Epithelial cell of alveolus of lung (primary cell): ENCODE data around the gene FAM151B. TPM values are rescaled to one million over a fixed set of nuclear protein-coding genes. Genes with fewer than 3 reads are reported as not detected.

ENCODE experiments used
- total RNA-seq: library from RNA; depleted of rRNA; stranded (reverse); fragments of >200 nt; gene quantifications from 2 replicates; pipeline ENCODE4 v1.2.1, GENCODE V29; 2015

FAM151B gene, protein sequence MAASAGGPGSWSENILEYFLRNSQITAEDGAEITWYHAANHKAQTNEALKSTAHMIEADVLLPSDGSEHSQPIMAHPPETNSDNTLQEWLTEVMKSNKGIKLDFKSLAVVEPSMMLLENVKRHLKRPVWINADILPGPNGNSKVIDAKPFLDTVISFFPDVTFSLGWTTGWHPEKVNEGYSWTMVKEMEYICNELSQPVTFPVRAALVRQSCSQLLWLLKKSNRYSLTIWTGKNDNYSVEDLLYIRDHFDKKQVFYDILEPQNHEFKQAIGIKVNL
- 0.40 and 1.2 TPM in 2 replicates for total RNA-seq

DNA sequence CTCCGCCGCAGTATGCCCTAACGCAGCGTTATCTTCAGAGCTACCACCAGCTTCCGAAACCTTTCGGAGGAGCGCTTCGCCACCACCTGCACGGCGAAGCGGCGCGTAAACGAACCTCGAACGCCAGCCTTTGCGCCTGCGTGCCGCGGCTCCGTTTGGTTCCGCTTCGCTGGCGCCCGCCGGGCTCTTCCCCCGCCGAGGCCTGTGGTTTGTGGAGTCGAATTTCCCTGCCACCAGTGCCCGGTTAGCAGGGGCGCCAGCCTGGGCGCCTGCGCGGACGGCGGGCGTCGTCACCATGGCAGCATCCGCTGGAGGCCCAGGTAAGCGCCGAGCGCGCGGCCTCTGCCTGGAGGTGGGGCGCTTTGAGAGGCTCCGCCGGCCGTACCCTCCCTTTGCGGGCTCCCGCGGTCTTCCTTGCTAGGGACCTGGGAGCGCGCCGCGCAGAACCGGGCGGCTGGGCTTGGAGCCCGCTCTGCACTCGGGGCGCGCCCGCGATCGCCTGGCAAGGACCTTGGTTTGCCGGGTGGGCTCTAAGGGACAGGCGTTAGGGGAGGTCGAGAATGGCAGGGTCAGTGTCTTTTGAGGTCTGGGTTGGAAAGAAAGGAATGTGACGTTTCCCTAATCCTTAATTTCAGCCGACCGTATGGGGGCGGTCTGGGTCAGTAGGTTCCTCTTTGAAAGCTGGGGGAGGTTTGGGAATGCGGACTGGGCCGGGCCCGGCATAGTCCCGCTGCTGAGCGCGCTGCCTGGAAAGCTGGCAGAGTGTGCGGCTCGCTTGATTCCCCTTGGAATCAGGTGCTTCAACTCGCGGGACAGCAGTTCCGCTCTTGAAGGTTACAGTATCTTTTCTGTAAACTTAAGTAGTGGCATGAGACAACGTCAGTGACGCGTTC lies at the start of gene FAM151B:
Gene FAM151B (plus strand): TSS at position 272 of the 893 bp plus-strand sequence. CDS start 24 bp downstream, at position 296.

DNA sequence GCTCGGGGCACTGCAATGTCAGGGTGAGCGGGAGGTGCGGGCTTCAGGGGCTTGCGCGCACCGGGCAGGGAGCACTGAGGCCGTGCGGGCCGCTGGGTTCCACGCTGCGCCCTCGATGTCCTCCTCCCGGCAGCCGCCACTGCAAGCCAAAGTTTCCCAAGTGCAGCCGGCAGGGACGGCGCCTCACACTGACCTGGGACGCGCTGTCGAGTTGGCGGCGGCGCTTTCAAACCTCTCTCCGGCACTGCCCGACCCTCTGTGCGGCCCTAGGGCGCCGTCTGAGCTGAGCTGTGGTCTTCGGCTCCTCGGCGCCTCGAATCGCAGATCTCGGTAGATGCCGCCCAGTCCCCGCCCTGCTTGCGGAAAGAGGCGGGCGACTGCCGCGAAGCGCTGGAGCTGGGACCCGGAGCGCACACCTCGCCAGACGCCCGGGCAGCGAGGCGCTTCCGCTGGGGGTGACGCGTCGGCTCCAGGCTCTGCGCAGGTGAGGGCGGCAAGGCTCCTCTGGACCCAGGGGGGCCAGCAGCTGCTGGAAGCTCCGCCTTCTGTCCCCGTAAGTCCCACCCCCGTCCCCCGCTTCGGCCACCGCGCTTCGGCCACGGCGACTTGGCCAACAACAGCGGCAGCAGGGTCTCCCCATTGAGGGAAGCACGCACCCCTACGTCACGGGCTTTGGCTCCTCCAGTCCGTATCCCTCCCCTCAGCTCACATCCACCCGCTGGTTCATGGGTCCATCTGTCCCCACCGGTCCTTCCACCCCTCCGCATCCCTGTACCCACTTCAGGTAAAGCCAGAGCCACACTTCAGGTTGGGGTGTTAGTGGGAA lies 82.3 kb downstream of the FAM151B start, which contains the start of gene ANKRD34B:
Gene ANKRD34B (minus strand): TSS at position 320 of the 826 bp plus-strand sequence. CDS start 10,261 bp downstream, outside the sequence.

Other genes starting within 250 kb of the FAM151B start
- gene SERINC5, start 232.1 kb upstream of the FAM151B start, total RNA-seq, result 4.7 and 7.1 TPM in 2 replicates
- not detected in 2 replicates for gene SPZ1, start 168.1 kb upstream of the FAM151B start, total RNA-seq
- 13.7 and 29.8 TPM in 2 replicates for gene ZFYVE16, start 80.0 kb upstream of the FAM151B start, total RNA-seq
- gene ANKRD34B, start 82.2 kb downstream of the FAM151B start, total RNA-seq, result 0.13 TPM in 1 of 2 replicates, not detected in the other
- gene MSH3, start 166.6 kb downstream of the FAM151B start, total RNA-seq, result 7.5 and 11.2 TPM in 2 replicates
- 24.1 and 36.1 TPM in 2 replicates for gene DHFR, start 166.9 kb downstream of the FAM151B start, total RNA-seq